ENCODE results near the gene CMSS1.

DNA sequence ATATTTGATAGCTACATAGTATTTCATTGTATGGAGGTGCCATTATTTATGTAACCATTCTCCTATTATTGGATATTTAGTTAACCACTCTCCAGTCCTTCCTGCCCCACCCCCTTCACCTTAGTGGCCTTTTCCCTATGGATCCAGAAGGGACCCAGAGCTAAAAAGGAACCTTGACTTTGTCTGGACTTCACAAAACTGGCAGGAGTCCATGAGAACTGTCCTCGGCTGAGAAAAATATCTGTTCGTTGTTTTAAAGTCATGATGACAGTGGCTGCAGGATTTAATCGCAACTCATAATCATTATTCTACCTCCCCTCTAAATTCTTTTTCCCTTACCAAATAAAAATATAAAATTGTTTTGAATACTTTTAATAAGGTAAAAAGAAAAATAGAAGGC lies 129.7 kb downstream of the CMSS1 start:
- TF ChIP-seq FOXM1 (IDR thresholded peaks at IDR 0.05; ENCODE audit: borderline replicate concordance) = no peak
- no peak for TF ChIP-seq SP1 (IDR thresholded peaks at IDR 0.05)
